ENCODE results near the gene MVB12A. TPM values are rescaled to one million over a fixed set of nuclear protein-coding genes. Genes with fewer than 3 reads are reported as not detected.

The MVB12A gene
- total and polyA plus RNA-seq, 9 of the 15 experiments (the other 6 are each of a cell fraction or from before 2014, with no cell fraction given) = 1.2 to 46.2 (median 22.4) TPM

- TF ChIP-seq ZNF398 (CRISPR knock-in tag; IDR thresholded peaks at IDR 0.05) (no peak), E2F3 (CRISPR knock-in tag; IDR thresholded peaks at IDR 0.05) (no peak), GATA2 (CRISPR knock-in tag; IDR thresholded peaks at IDR 0.05) (peak; percentile 92), ZBTB12 (CRISPR knock-in tag; IDR thresholded peaks at IDR 0.05) (no peak), COPS2 (conservative IDR thresholded peaks at IDR 0.05) (no peak), NR2C2 (CRISPR knock-in tag; IDR thresholded peaks at IDR 0.05) (0 out of 2 replicates have a peak, but pooled peaks have one; percentile 24), NR2C2 (tag; IDR thresholded peaks at IDR 0.05) (0 out of 2 replicates have a peak, but pooled peaks have one; percentile 39), FUS (optimal IDR thresholded peaks at IDR 0.05; ENCODE audit: low read depth, low read length) (no peak), POLR2G (IDR thresholded peaks at IDR 0.05; ENCODE audit: low read depth, low read length) (peak; percentile 75), MEF2D (tag; conservative IDR thresholded peaks at IDR 0.05; ENCODE audit: low read depth) (no peak), ZNF639 (CRISPR knock-in tag; conservative IDR thresholded peaks at IDR 0.05 in 1 of 2, IDR thresholded peaks at IDR 0.05 in 1 of 2) (no peak; a peak in 1 of 4 replicates), TFE3 (CRISPR knock-in tag; IDR thresholded peaks at IDR 0.05) (no peak), WHSC1 (IDR thresholded peaks at IDR 0.05; ENCODE audit: low read length) (no peak), FOS (IDR thresholded peaks at IDR 0.05; ENCODE audit: extremely low read depth, insufficient read length) (peak; percentile 2), FOXA1 (IDR thresholded peaks at IDR 0.05; ENCODE audit: borderline replicate concordance) (no peak), TEAD4 (IDR thresholded peaks at IDR 0.05; ENCODE audit: low read length) (peak; percentile 67; the same call in 1 of the 2 replicates), TEAD4 (CRISPR knock-in tag; IDR thresholded peaks at IDR 0.05; ENCODE audit: borderline replicate concordance) (no peak)
Observed at GRCh38 chr19:17405250-17406045, 14.4 kb upstream of the MVB12A start, which contains the start of gene BST2 (continued).
